GM18505 (cell line): Measurements from ENCODE around the gene RTBDN.

ENCODE experiments used
- ATAC-seq: cut with Tn5 transposase; IDR thresholded peaks from one replicate; pipeline ENCODE4 v1.9.1; 2021; ENCODE audit not compliant: unreplicated experiment
- POLR2A ChIP-seq: IDR thresholded peaks from 4 replicates; pipeline ENCODE4 v1.6.1; 2011; ENCODE audit warnings: borderline replicate concordance; ENCODE audit not compliant: insufficient read depth, insufficient read length; ENCODE audit errors: extremely low read depth

The RTBDN gene

GRCh38 chr19:12782424-12783290 is 51.7 kb downstream of the RTBDN start:
- ATAC-seq, result peak; percentile 28
- peak; percentile 66 for TF ChIP-seq POLR2A

GRCh38 chr19:12782174-12782423 is 52.3 kb downstream of the RTBDN start:
- no peak for ATAC-seq
- TF ChIP-seq POLR2A, result no peak

GRCh38 chr19:12779162-12779993 is 55.0 kb downstream of the RTBDN start:
- no peak for ATAC-seq
- no peak for TF ChIP-seq POLR2A

- no peak for ATAC-seq
- no peak for TF ChIP-seq POLR2A
Observed at GRCh38 chr19:12778905-12779161, 55.5 kb downstream of the RTBDN start.

GRCh38 chr19:12778017-12778904 is 56.1 kb downstream of the RTBDN start:
- TF ChIP-seq POLR2A, result peak; percentile 73
- ATAC-seq, result no peak

- ATAC-seq, result peak; percentile 36
- no peak for TF ChIP-seq POLR2A
Observed at GRCh38 chr19:12777217-12778016, 57.0 kb downstream of the RTBDN start.
